Activated T-cell treated with anti-CD3 and anti-CD28 coated beads, Interleukin-2, amount 50 U/mL, for 24 hours (primary cell): Measurements from ENCODE around the gene CCL25.
A peak's percentile ranks its signal among the peaks of the same experiment; 100 is the strongest.

Experiments used
- DNase-seq: peaks from one replicate; pipeline ENCODE4 v3.0.0-alpha.2; 2020
- H3K27ac Mint-ChIP-seq: 2 replicates; pipeline ENCODE4 v1.8.0; 2020; ENCODE audit warnings: mild to moderate bottlenecking, mixed read lengths
- H3K27me3 Mint-ChIP-seq: 2 replicates; pipeline ENCODE4 v1.8.0; 2020; ENCODE audit warnings: mixed read lengths
- H3K36me3 Mint-ChIP-seq: 2 replicates; pipeline ENCODE4 v1.8.0; 2020; ENCODE audit warnings: low read depth, mixed read lengths
- H3K4me1 Mint-ChIP-seq: 2 replicates; pipeline ENCODE4 v1.8.0; 2020; ENCODE audit warnings: low read depth, mixed read lengths
- H3K4me3 Mint-ChIP-seq: 2 replicates; pipeline ENCODE4 v1.8.0; 2020; ENCODE audit warnings: mild to moderate bottlenecking, moderate library complexity, mixed read lengths
- H3K9me3 Mint-ChIP-seq: 2 replicates; pipeline ENCODE4 v1.8.0; 2020; ENCODE audit warnings: mixed read lengths

The CCL25 gene

GRCh38 chr19:8064911-8065874, 12.6 kb downstream of the CCL25 start:
- DNase-seq, result no peak
- Mint-ChIP-seq H3K27ac (no peak overlapping the region), H3K27me3 (no peaks in the 10 kb centered on the region), H3K4me1 (no peaks in the 10 kb centered on the region), H3K36me3 (no peaks in the 10 kb centered on the region), H3K4me3 (no peak overlapping the region), H3K9me3 (peaks cover 9% of the 10 kb centered on the region)

GRCh38 chr19:8065875-8066261, 13.3 kb downstream of the CCL25 start:
- Mint-ChIP-seq H3K4me1 (no peaks in the 10 kb centered on the region), H3K4me3 (no peak overlapping the region), H3K9me3 (peaks cover 12% of the 10 kb centered on the region), H3K27me3 (no peaks in the 10 kb centered on the region), H3K27ac (no peak overlapping the region), H3K36me3 (no peaks in the 10 kb centered on the region)
- no peak for DNase-seq

- no peak overlapping the region for H3K27ac Mint-ChIP-seq
- H3K36me3 Mint-ChIP-seq, result no peaks in the 10 kb centered on the region
- H3K9me3 Mint-ChIP-seq, result peaks cover 14% of the 10 kb centered on the region
- peaks cover 3% of the 10 kb centered on the region for H3K27me3 Mint-ChIP-seq
- H3K4me3 Mint-ChIP-seq, result no peak overlapping the region
- DNase-seq, result peak; percentile 36
- H3K4me1 Mint-ChIP-seq, result peaks cover 10% of the 10 kb centered on the region
Measured at GRCh38 chr19:8069096-8069973, 16.8 kb downstream of the CCL25 start.

GRCh38 chr19:8071912-8072311, 19.4 kb downstream of the CCL25 start:
- Mint-ChIP-seq H3K27me3 (peaks cover 3% of the 10 kb centered on the region), H3K9me3 (peaks cover 16% of the 10 kb centered on the region), H3K4me3 (no peak overlapping the region), H3K27ac (no peak overlapping the region), H3K4me1 (peaks cover 10% of the 10 kb centered on the region), H3K36me3 (no peaks in the 10 kb centered on the region)
- DNase-seq, result no peak

GRCh38 chr19:8074501-8074900, 21.9 kb downstream of the CCL25 start:
- Mint-ChIP-seq H3K36me3 (no peaks in the 10 kb centered on the region), H3K4me3 (no peak overlapping the region), H3K9me3 (peaks cover 12% of the 10 kb centered on the region), H3K4me1 (peaks cover 10% of the 10 kb centered on the region), H3K27me3 (peaks cover 3% of the 10 kb centered on the region), H3K27ac (no peak overlapping the region)
- no peak for DNase-seq

- Mint-ChIP-seq H3K4me3 (no peak overlapping the region), H3K9me3 (peaks cover 5% of the 10 kb centered on the region), H3K36me3 (no peaks in the 10 kb centered on the region), H3K27me3 (peaks cover 3% of the 10 kb centered on the region), H3K4me1 (peaks cover 10% of the 10 kb centered on the region), H3K27ac (no peak overlapping the region)
- no peak for DNase-seq
Measured at GRCh38 chr19:8075158-8076074, 22.9 kb downstream of the CCL25 start.

- no peaks in the 10 kb centered on the region for H3K4me1 Mint-ChIP-seq
Measured at GRCh38 chr19:8079988-8080387, 27.4 kb downstream of the CCL25 start.

GRCh38 chr19:8080832-8081231, 28.3 kb downstream of the CCL25 start:
- no peak for DNase-seq
- no peak overlapping the region for H3K4me3 Mint-ChIP-seq
- no peaks in the 10 kb centered on the region for H3K36me3 Mint-ChIP-seq
- H3K27me3 Mint-ChIP-seq, result peaks cover 3% of the 10 kb centered on the region
- H3K9me3 Mint-ChIP-seq, result no peaks in the 10 kb centered on the region
- H3K27ac Mint-ChIP-seq, result no peak overlapping the region
- H3K4me1 Mint-ChIP-seq, result no peaks in the 10 kb centered on the region

More at GRCh38 chr19:8079988-8080387, 27.4 kb downstream of the CCL25 start:
- Mint-ChIP-seq H3K27ac (no peak overlapping the region), H3K36me3 (no peaks in the 10 kb centered on the region), H3K27me3 (no peaks in the 10 kb centered on the region), H3K4me3 (no peak overlapping the region), H3K9me3 (no peaks in the 10 kb centered on the region)
- no peak for DNase-seq

- Mint-ChIP-seq H3K4me1 (no peaks in the 10 kb centered on the region), H3K27me3 (peaks cover 3% of the 10 kb centered on the region), H3K9me3 (no peaks in the 10 kb centered on the region), H3K4me3 (no peak overlapping the region), H3K27ac (no peak overlapping the region), H3K36me3 (no peaks in the 10 kb centered on the region)
- no peak for DNase-seq
Measured at GRCh38 chr19:8081569-8082550, 29.3 kb downstream of the CCL25 start.

GRCh38 chr19:8083141-8083540, 30.6 kb downstream of the CCL25 start:
- Mint-ChIP-seq H3K27ac (no peak overlapping the region), H3K9me3 (no peaks in the 10 kb centered on the region), H3K27me3 (peaks cover 3% of the 10 kb centered on the region), H3K4me1 (no peaks in the 10 kb centered on the region), H3K4me3 (no peak overlapping the region), H3K36me3 (no peaks in the 10 kb centered on the region)
- no peak for DNase-seq

- peaks cover 3% of the 10 kb centered on the region for H3K27me3 Mint-ChIP-seq
- no peaks in the 10 kb centered on the region for H3K36me3 Mint-ChIP-seq
- H3K4me1 Mint-ChIP-seq, result no peaks in the 10 kb centered on the region
- H3K4me3 Mint-ChIP-seq, result no peak overlapping the region
- no peak overlapping the region for H3K27ac Mint-ChIP-seq
- DNase-seq, result no peak
- no peaks in the 10 kb centered on the region for H3K9me3 Mint-ChIP-seq
Measured at GRCh38 chr19:8084152-8084551, 31.6 kb downstream of the CCL25 start.

- peaks cover 3% of the 10 kb centered on the region for H3K27me3 Mint-ChIP-seq
Measured at GRCh38 chr19:8085598-8086408, 33.2 kb downstream of the CCL25 start.

More at GRCh38 chr19:8085598-8086408, 33.2 kb downstream of the CCL25 start:
- no peak for DNase-seq
- no peaks in the 10 kb centered on the region for H3K4me1 Mint-ChIP-seq
- no peaks in the 10 kb centered on the region for H3K9me3 Mint-ChIP-seq
- H3K27ac Mint-ChIP-seq, result no peak overlapping the region
- H3K36me3 Mint-ChIP-seq, result no peaks in the 10 kb centered on the region
- H3K4me3 Mint-ChIP-seq, result no peak overlapping the region
